Activated CD4-positive, alpha-beta T cell treated with anti-CD3 and anti-CD28 coated beads, Interleukin-2, amount 10 ng/mL, durations not matched to agents 7 days and 5 days (primary cell): ENCODE measurements around the gene ATRN. TPM values are rescaled to one million over a fixed set of nuclear protein-coding genes. Genes with fewer than 3 reads are reported as not detected.
"Not testable (repeated sequence)": the region's sequence is repeated elsewhere in the genome, so short reads cannot be mapped to it uniquely, and the experiment has no call there.

ENCODE experiments used
- CTCF ChIA-PET: fragments of 350-600 bp; sonication (Branson Sonifier 250); formaldehyde crosslinking; loops from one replicate; lab custom pipeline; 2021; ENCODE audit warnings: antibody characterized with exemption; lab: Charles Lee
- POLR2A ChIA-PET: fragments of 350-600 bp; sonication (Branson Sonifier 250); formaldehyde crosslinking; loops from one replicate; lab custom pipeline; 2021; ENCODE audit warnings: antibody characterized with exemption; lab: Charles Lee
- DNase-seq: peaks from one replicate; pipeline ENCODE4 v3.0.0-alpha.2; 2020
- H3K27ac Mint-ChIP-seq: one replicate; pipeline ENCODE4 v1.8.0; 2021; ENCODE audit warnings: mild to moderate bottlenecking, moderate library complexity, mixed read lengths
- H3K27me3 Mint-ChIP-seq: one replicate; pipeline ENCODE4 v1.8.0; 2021; ENCODE audit warnings: mixed read lengths
- H3K36me3 Mint-ChIP-seq: one replicate; pipeline ENCODE4 v1.8.0; 2021; ENCODE audit warnings: low read depth, mixed read lengths
- H3K4me1 Mint-ChIP-seq: one replicate; pipeline ENCODE4 v1.8.0; 2021; ENCODE audit warnings: mixed read lengths
- H3K4me3 Mint-ChIP-seq: one replicate; pipeline ENCODE4 v1.8.0; 2021; ENCODE audit warnings: mild to moderate bottlenecking, moderate library complexity, mixed read lengths
- H3K9me3 Mint-ChIP-seq: one replicate; pipeline ENCODE4 v1.8.0; 2021; ENCODE audit warnings: mixed read lengths
- total RNA-seq, 2 experiments: library from RNA; stranded (reverse); gene quantifications; one replicate each; pipeline ENCODE4 v1.2.3, GENCODE V29; 2021

ATRN gene
- total RNA-seq, 2 experiments from 2014 or later, result 7.8 TPM

GRCh38 chr20:3472105-3472504 lies 1.3 kb downstream of the ATRN start:
- no peak overlapping the region for H3K27ac Mint-ChIP-seq
- H3K36me3 Mint-ChIP-seq, result no peaks in the 10 kb centered on the region
- no peaks in the 10 kb centered on the region for H3K27me3 Mint-ChIP-seq
- H3K4me3 Mint-ChIP-seq, result peak overlapping the region; percentile 96
- no peak for DNase-seq
- CTCF ChIA-PET, result interaction anchor here (0.5 kb wide), 1 partner anchor 1493 kb away, joined by 3 read pairs; no protein-coding TSS in a partner anchor
- POLR2A ChIA-PET, result no interaction called here
- peaks cover 25% of the 10 kb centered on the region for H3K4me1 Mint-ChIP-seq
- H3K9me3 Mint-ChIP-seq, result no peaks in the 10 kb centered on the region

GRCh38 chr20:3473324-3473723 lies 2.5 kb downstream of the ATRN start:
- DNase-seq, result no peak
- H3K27ac Mint-ChIP-seq, result no peak overlapping the region
- no peak overlapping the region for H3K4me3 Mint-ChIP-seq
- no peaks in the 10 kb centered on the region for H3K36me3 Mint-ChIP-seq
- ChIA-PET POLR2A (no interaction called here), CTCF (no interaction called here)
- H3K27me3 Mint-ChIP-seq, result no peaks in the 10 kb centered on the region
- H3K4me1 Mint-ChIP-seq, result peaks cover 25% of the 10 kb centered on the region
- no peaks in the 10 kb centered on the region for H3K9me3 Mint-ChIP-seq

GRCh38 chr20:3473944-3474343 lies 3.1 kb downstream of the ATRN start:
- POLR2A ChIA-PET, result no interaction called here
- Mint-ChIP-seq H3K27ac (no peak overlapping the region), H3K36me3 (no peaks in the 10 kb centered on the region), H3K4me1 (peaks cover 25% of the 10 kb centered on the region), H3K27me3 (no peaks in the 10 kb centered on the region), H3K4me3 (no peak overlapping the region), H3K9me3 (no peaks in the 10 kb centered on the region)
- DNase-seq, result no peak
- CTCF ChIA-PET, result interaction anchor here (0.6 kb wide), 1 partner anchor 65 kb away, joined by 3 read pairs; no protein-coding TSS in a partner anchor

GRCh38 chr20:3477003-3477860 lies 6.4 kb downstream of the ATRN start:
- H3K36me3 Mint-ChIP-seq, DNase-seq, H3K27ac Mint-ChIP-seq, CTCF ChIA-PET, H3K9me3 Mint-ChIP-seq, H3K27me3 Mint-ChIP-seq, H3K4me3 Mint-ChIP-seq, POLR2A ChIA-PET: not testable (repeated sequence)
- H3K4me1 Mint-ChIP-seq, result peaks cover 16% of the 10 kb centered on the region

- Mint-ChIP-seq H3K4me1 (peaks cover 10% of the 10 kb centered on the region), H3K4me3 (no peak overlapping the region), H3K36me3 (no peaks in the 10 kb centered on the region), H3K9me3 (no peaks in the 10 kb centered on the region), H3K27me3 (no peaks in the 10 kb centered on the region), H3K27ac (no peak overlapping the region)
- no peak for DNase-seq
- CTCF ChIA-PET, result no interaction called here
- POLR2A ChIA-PET, result no interaction called here
Measured at GRCh38 chr20:3477861-3478544, 7.2 kb downstream of the ATRN start.

GRCh38 chr20:3479025-3479424 lies 8.2 kb downstream of the ATRN start:
- Mint-ChIP-seq H3K4me1 (no peaks in the 10 kb centered on the region), H3K4me3 (no peak overlapping the region), H3K27me3 (no peaks in the 10 kb centered on the region), H3K27ac (no peak overlapping the region), H3K9me3 (no peaks in the 10 kb centered on the region), H3K36me3 (no peaks in the 10 kb centered on the region)
- ChIA-PET POLR2A (no interaction called here), CTCF (no interaction called here)
- no peak for DNase-seq

GRCh38 chr20:3479759-3480615 lies 9.2 kb downstream of the ATRN start:
- no peak overlapping the region for H3K27ac Mint-ChIP-seq
- H3K4me1 Mint-ChIP-seq, result no peaks in the 10 kb centered on the region
- H3K9me3 Mint-ChIP-seq, result no peaks in the 10 kb centered on the region
- no peaks in the 10 kb centered on the region for H3K36me3 Mint-ChIP-seq
- H3K27me3 Mint-ChIP-seq, result no peaks in the 10 kb centered on the region
- no peak overlapping the region for H3K4me3 Mint-ChIP-seq
- DNase-seq, result no peak
- ChIA-PET CTCF (no interaction called here), POLR2A (no interaction called here)

- Mint-ChIP-seq H3K36me3 (peaks cover 15% of the 10 kb centered on the region), H3K27ac (no peak overlapping the region), H3K4me3 (no peak overlapping the region), H3K27me3 (no peaks in the 10 kb centered on the region), H3K9me3 (peaks cover 11% of the 10 kb centered on the region), H3K4me1 (peaks cover 2% of the 10 kb centered on the region)
- ChIA-PET POLR2A (no interaction called here), CTCF (no interaction called here)
- no peak for DNase-seq
Measured at GRCh38 chr20:3483309-3483708, 12.5 kb downstream of the ATRN start.

- Mint-ChIP-seq H3K36me3 (peaks cover 15% of the 10 kb centered on the region), H3K4me3 (no peak overlapping the region), H3K4me1 (peaks cover 2% of the 10 kb centered on the region), H3K9me3 (peaks cover 11% of the 10 kb centered on the region), H3K27ac (no peak overlapping the region), H3K27me3 (no peaks in the 10 kb centered on the region)
- POLR2A ChIA-PET, result no interaction called here
- no peak for DNase-seq
- CTCF ChIA-PET, result no interaction called here
Measured at GRCh38 chr20:3483784-3484183, 13.0 kb downstream of the ATRN start.

- H3K9me3 Mint-ChIP-seq, result peaks cover 13% of the 10 kb centered on the region
- no peak overlapping the region for H3K4me3 Mint-ChIP-seq
- H3K27ac Mint-ChIP-seq, result no peak overlapping the region
- ChIA-PET CTCF (no interaction called here), POLR2A (no interaction called here)
- peaks cover 18% of the 10 kb centered on the region for H3K36me3 Mint-ChIP-seq
- H3K27me3 Mint-ChIP-seq, result no peaks in the 10 kb centered on the region
- no peak for DNase-seq
- H3K4me1 Mint-ChIP-seq, result peaks cover 2% of the 10 kb centered on the region
Measured at GRCh38 chr20:3485913-3486312, 15.1 kb downstream of the ATRN start.

- H3K27ac Mint-ChIP-seq, result no peak overlapping the region
- H3K4me1 Mint-ChIP-seq, result peaks cover 2% of the 10 kb centered on the region
- POLR2A ChIA-PET, result no interaction called here
- no peaks in the 10 kb centered on the region for H3K27me3 Mint-ChIP-seq
- CTCF ChIA-PET, result no interaction called here
- no peak overlapping the region for H3K4me3 Mint-ChIP-seq
- H3K9me3 Mint-ChIP-seq, result peaks cover 13% of the 10 kb centered on the region
- no peak for DNase-seq
- H3K36me3 Mint-ChIP-seq, result peaks cover 18% of the 10 kb centered on the region
Measured at GRCh38 chr20:3486850-3487249, 16.0 kb downstream of the ATRN start.

GRCh38 chr20:3492669-3493068 lies 21.9 kb downstream of the ATRN start:
- peaks cover 3% of the 10 kb centered on the region for H3K9me3 Mint-ChIP-seq
- POLR2A ChIA-PET, result no interaction called here
- no peak overlapping the region for H3K27ac Mint-ChIP-seq
- CTCF ChIA-PET, result interaction anchor here (0.5 to 0.6 kb wide), 3 partner anchors 122 to 300 kb away, joined by 3 read pairs; no protein-coding TSS in a partner anchor
- no peak overlapping the region for H3K4me3 Mint-ChIP-seq
- H3K27me3 Mint-ChIP-seq, result no peaks in the 10 kb centered on the region
- peaks cover 4% of the 10 kb centered on the region for H3K36me3 Mint-ChIP-seq
- no peaks in the 10 kb centered on the region for H3K4me1 Mint-ChIP-seq
- no peak for DNase-seq

GRCh38 chr20:3494218-3494617 lies 23.4 kb downstream of the ATRN start:
- Mint-ChIP-seq H3K36me3 (peaks cover 6% of the 10 kb centered on the region), H3K4me1 (no peaks in the 10 kb centered on the region), H3K9me3 (peaks cover 4% of the 10 kb centered on the region), H3K4me3 (no peak overlapping the region), H3K27ac (no peak overlapping the region), H3K27me3 (no peaks in the 10 kb centered on the region)
- ChIA-PET CTCF (no interaction called here), POLR2A (no interaction called here)
- no peak for DNase-seq
